Stimulated activated CD8-positive, alpha-beta memory T cell treated with anti-CD3 and anti-CD28 coated beads, Interleukin-7, amount 100 ng/mL, for 1 hour (primary cell): ENCODE results near the gene MAN1C1.

ENCODE experiments used
- DNase-seq, 2 donors: peaks; one replicate each; pipeline ENCODE4 v3.0.0-alpha.2; 2020; ENCODE audit warnings: low read depth in 2 of 2

Gene MAN1C1

GRCh38 chr1:25614501-25615171 is 2.0 kb upstream of the MAN1C1 start:
- no peak for DNase-seq

- no peak for DNase-seq
Observed at GRCh38 chr1:25615172-25615541, 1.4 kb upstream of the MAN1C1 start.

GRCh38 chr1:25615563-25616094 is 962 bp upstream of the MAN1C1 start:
- DNase-seq = no peak

- no peak for DNase-seq
Observed at GRCh38 chr1:25616987-25617624, 515 bp downstream of the MAN1C1 start.

GRCh38 chr1:25617625-25618432 is 1.2 kb downstream of the MAN1C1 start:
- no peak for DNase-seq

GRCh38 chr1:25618433-25618808 is 1.8 kb downstream of the MAN1C1 start:
- no peak for DNase-seq

GRCh38 chr1:25619101-25619890 is 2.7 kb downstream of the MAN1C1 start:
- DNase-seq = no peak

GRCh38 chr1:25620211-25620610 is 3.6 kb downstream of the MAN1C1 start:
- no peak for DNase-seq

GRCh38 chr1:25620701-25621350 is 4.2 kb downstream of the MAN1C1 start:
- no peak for DNase-seq

GRCh38 chr1:25621876-25622275 is 5.3 kb downstream of the MAN1C1 start:
- DNase-seq = no peak

GRCh38 chr1:25622531-25622930 is 5.9 kb downstream of the MAN1C1 start:
- DNase-seq = no peak

GRCh38 chr1:25623007-25623406 is 6.4 kb downstream of the MAN1C1 start:
- no peak for DNase-seq

GRCh38 chr1:25623731-25624130 is 7.1 kb downstream of the MAN1C1 start:
- DNase-seq = no peak

GRCh38 chr1:25624156-25624555 is 7.6 kb downstream of the MAN1C1 start:
- DNase-seq = no peak

- DNase-seq = no peak
Observed at GRCh38 chr1:25624604-25625003, 8.0 kb downstream of the MAN1C1 start.

GRCh38 chr1:25626018-25626417 is 9.4 kb downstream of the MAN1C1 start:
- DNase-seq = no peak

- DNase-seq = no peak
Observed at GRCh38 chr1:25628741-25629421, 12.3 kb downstream of the MAN1C1 start.

- no peak for DNase-seq
Observed at GRCh38 chr1:25629836-25630235, 13.2 kb downstream of the MAN1C1 start.

- DNase-seq = no peak
Observed at GRCh38 chr1:25631750-25632485, 15.3 kb downstream of the MAN1C1 start.

GRCh38 chr1:25634066-25634465 is 17.5 kb downstream of the MAN1C1 start:
- no peak for DNase-seq
